GM23338 (cell line): ENCODE measurements around the gene ESPL1. TPM values are rescaled to one million over a fixed set of nuclear protein-coding genes. Genes with fewer than 3 reads are reported as not detected.
A peak's percentile ranks its signal among the peaks of the same experiment; 100 is the strongest.

ENCODE experiments used
- ATAC-seq: fragments of 200-7000 bp; cut with Tn5 transposase; 3 replicates; pipeline ENCODE4 v1.9.1; 2020
- DNase-seq: peaks from one replicate; pipeline ENCODE4 v3.0.0-alpha.2; 2015; ENCODE audit warnings: low spot score
- H2AFZ ChIP-seq: fragments of 200-600 bp; sonication (generic); 2 replicates; pipeline ENCODE4 v1.8.0; 2016; ENCODE audit warnings: antibody characterized with exemption, mild to moderate bottlenecking, moderate library complexity
- H3F3A ChIP-seq: fragments of 200-600 bp; sonication (generic); replicated peaks from 2 replicates; pipeline ENCODE4 v1.8.0; 2017; ENCODE audit warnings: antibody characterized with exemption, mixed run types, low read depth
- H3K27ac ChIP-seq: fragments of 200-600 bp; sonication (generic); 2 replicates; pipeline ENCODE4 v1.6.1; 2016; ENCODE audit warnings: low read depth
- H3K27me3 ChIP-seq: fragments of 200-600 bp; sonication (generic); 2 replicates; pipeline ENCODE4 v1.8.0; 2016; ENCODE audit warnings: mild to moderate bottlenecking, mixed run types, moderate library complexity; ENCODE audit not compliant: insufficient read depth
- H3K36me3 ChIP-seq: fragments of 200-600 bp; sonication (generic); 2 replicates; pipeline ENCODE4 v1.8.0; 2016; ENCODE audit warnings: mild to moderate bottlenecking; ENCODE audit not compliant: insufficient read depth
- H3K4me1 ChIP-seq: fragments of 200-600 bp; sonication (generic); 2 replicates; pipeline ENCODE4 v1.8.0; 2016; ENCODE audit warnings: mild to moderate bottlenecking, moderate library complexity; ENCODE audit not compliant: insufficient read depth
- H3K4me2 ChIP-seq: fragments of 200-600 bp; sonication (generic); 2 replicates; pipeline ENCODE4 v1.7.1; 2017; ENCODE audit warnings: mixed run types
- H3K4me3 ChIP-seq: fragments of 200-600 bp; sonication (generic); 2 replicates; pipeline ENCODE4 v1.6.1; 2016; ENCODE audit warnings: mixed run types
- H3K79me2 ChIP-seq: fragments of 200-600 bp; sonication (generic); replicated peaks from 2 replicates; pipeline ENCODE4 v1.8.0; 2017; ENCODE audit warnings: mild to moderate bottlenecking; ENCODE audit not compliant: insufficient read depth
- H3K9me2 ChIP-seq: fragments of 200-600 bp; sonication (generic); 2 replicates; pipeline ENCODE4 v1.8.0; 2017; ENCODE audit not compliant: insufficient read depth
- H4K20me1 ChIP-seq: fragments of 200-600 bp; sonication (generic); replicated peaks from 2 replicates; pipeline ENCODE4 v1.8.0; 2017; ENCODE audit warnings: mild to moderate bottlenecking; ENCODE audit not compliant: insufficient read depth
- H3K27ac Mint-ChIP-seq: 2 replicates; pipeline ENCODE4 v1.8.0; 2020; ENCODE audit warnings: inconsistent platforms, mild to moderate bottlenecking, moderate library complexity, mixed read lengths
- H3K27me3 Mint-ChIP-seq: 3 replicates; pipeline ENCODE4 v1.8.0; 2022; ENCODE audit warnings: low read depth, mild to moderate bottlenecking, moderate library complexity, mixed read lengths, inconsistent platforms; ENCODE audit not compliant: insufficient read depth, poor library complexity
- H3K36me3 Mint-ChIP-seq: 3 replicates; pipeline ENCODE4 v1.8.0; 2021; ENCODE audit warnings: low read depth, mild to moderate bottlenecking, inconsistent platforms, moderate library complexity, mixed read lengths
- H3K4me1 Mint-ChIP-seq: 3 replicates; pipeline ENCODE4 v1.8.0; 2020; ENCODE audit warnings: mild to moderate bottlenecking, inconsistent platforms, mixed read lengths
- H3K4me3 Mint-ChIP-seq: 3 replicates; pipeline ENCODE4 v1.8.0; 2021; ENCODE audit warnings: moderate library complexity, mild to moderate bottlenecking, inconsistent platforms, mixed read lengths
- H3K9me3 Mint-ChIP-seq: 3 replicates; pipeline ENCODE4 v1.8.0; 2020; ENCODE audit warnings: moderate library complexity, mild to moderate bottlenecking, inconsistent platforms, mixed read lengths
- CREB1 ChIP-seq: fragments of 250-450 bp; sonication (Bioruptor Pico); IDR thresholded peaks from 2 replicates; pipeline ENCODE4 v1.5.0; 2020; ENCODE audit warnings: low read depth, mild to moderate bottlenecking, moderate library complexity
- EZH2 ChIP-seq: fragments of 200-600 bp; sonication (generic); IDR thresholded peaks from one replicate; pipeline ENCODE4 v1.8.0; 2017; ENCODE audit warnings: antibody characterized with exemption, mild to moderate bottlenecking, low read depth; ENCODE audit not compliant: unreplicated experiment
- EZH2phosphoT487 ChIP-seq: fragments of 200-600 bp; sonication (generic); IDR thresholded peaks from one replicate; pipeline ENCODE4 v1.8.1; 2018; ENCODE audit warnings: antibody characterized with exemption; ENCODE audit not compliant: unreplicated experiment
- JUNB ChIP-seq: IDR thresholded peaks from one replicate; pipeline ENCODE4 v1.6.1; 2016; ENCODE audit warnings: antibody characterized with exemption; ENCODE audit not compliant: unreplicated experiment
- NANOG ChIP-seq: IDR thresholded peaks from 2 replicates; pipeline ENCODE4 v1.6.1; 2016; ENCODE audit warnings: antibody characterized with exemption, borderline replicate concordance
- POLR2AphosphoS5 ChIP-seq: IDR thresholded peaks from 2 replicates; pipeline ENCODE4 v1.6.1; 2016; ENCODE audit warnings: antibody characterized with exemption, low read depth
- STAT1 ChIP-seq: IDR thresholded peaks from one replicate; pipeline ENCODE4 v1.6.1; 2016; ENCODE audit warnings: antibody characterized with exemption; ENCODE audit not compliant: unreplicated experiment
- ZNF114 ChIP-seq: fragments of 250-450 bp; sonication (Bioruptor Pico); IDR thresholded peaks from 2 replicates; pipeline ENCODE4 v1.5.0; 2020; ENCODE audit warnings: mild to moderate bottlenecking, moderate library complexity
- ZNF331 ChIP-seq: fragments of 250-450 bp; sonication (Bioruptor Pico); IDR thresholded peaks from 2 replicates; pipeline ENCODE4 v1.5.0; 2020; ENCODE audit warnings: low read depth, mild to moderate bottlenecking, moderate library complexity
- polyA plus RNA-seq: library from polyadenylated mRNA; unstranded; fragments of >200 nt; fragmentation: Nextera tagmentation; extraction: Ambion mirVana; gene quantifications from 2 replicates; pipeline ENCODE4 v1.2.1, GENCODE V29; 2016
- total RNA-seq: library from RNA; depleted of rRNA; stranded (reverse); fragments of >200 nt; shearing (Covaris generic); gene quantifications from 2 replicates; pipeline ENCODE4 v1.2.3, GENCODE V29; 2014
- TF ChIP-seq, protein P1 (sequence below): IDR thresholded peaks from 2 replicates; pipeline ENCODE4 v1.6.1; 2016; ENCODE audit warnings: antibody characterized with exemption
- TF ChIP-seq, protein P2 (sequence below): IDR thresholded peaks from one replicate; pipeline ENCODE4 v1.6.1; 2018; ENCODE audit warnings: antibody characterized with exemption; ENCODE audit not compliant: unreplicated experiment
- TF ChIP-seq, protein P3 (sequence below), 2 experiments: fragments of 200-600 bp in 1 of 2; sonication (generic) in 1 of 2; conservative IDR thresholded peaks; 2 replicates each; pipeline versions ENCODE4 v1.5.1 to v1.6.1; 2016 to 2017; ENCODE audit warnings: antibody characterized with exemption in 2 of 2, low read depth in 2 of 2, mild to moderate bottlenecking in 2 of 2, moderate library complexity in 1 of 2
- TF ChIP-seq, protein P4 (sequence below): fragments of 250-450 bp; sonication (Bioruptor Pico); IDR thresholded peaks from 2 replicates; pipeline ENCODE4 v1.5.0; 2020; ENCODE audit warnings: mild to moderate bottlenecking, moderate library complexity

The ESPL1 gene
- total and polyA plus RNA-seq, 2 experiments from 2014 or later, result 13.2 to 56.5 TPM

- Histone ChIP-seq H3K79me2 (peaks cover 26% of the 10 kb centered on the region), H3K4me1 (peaks cover 9% of the 10 kb centered on the region; the same call in 1 of the 2 replicates), H3K27ac (peak within 1 kb of the TSS; percentile 80; the same call in 1 of the 2 replicates), H4K20me1 (no peaks in the 10 kb centered on the region; the same call in none of the 2 replicates), H3K4me2 (peak within 1 kb of the TSS; percentile 93), H3K27me3 (no peaks in the 10 kb centered on the region), H3K9me2 (no peaks in the 10 kb centered on the region), H3K36me3 (0 out of 2 replicates have a peak, but pooled peaks cover 6% of the 10 kb centered on the region), H2AFZ (peak within 1 kb of the TSS; percentile 82), H3K4me3 (peak within 1 kb of the TSS; percentile 97), H3F3A (peaks cover 38% of the 10 kb centered on the region)
- TF ChIP-seq, protein P1, sequence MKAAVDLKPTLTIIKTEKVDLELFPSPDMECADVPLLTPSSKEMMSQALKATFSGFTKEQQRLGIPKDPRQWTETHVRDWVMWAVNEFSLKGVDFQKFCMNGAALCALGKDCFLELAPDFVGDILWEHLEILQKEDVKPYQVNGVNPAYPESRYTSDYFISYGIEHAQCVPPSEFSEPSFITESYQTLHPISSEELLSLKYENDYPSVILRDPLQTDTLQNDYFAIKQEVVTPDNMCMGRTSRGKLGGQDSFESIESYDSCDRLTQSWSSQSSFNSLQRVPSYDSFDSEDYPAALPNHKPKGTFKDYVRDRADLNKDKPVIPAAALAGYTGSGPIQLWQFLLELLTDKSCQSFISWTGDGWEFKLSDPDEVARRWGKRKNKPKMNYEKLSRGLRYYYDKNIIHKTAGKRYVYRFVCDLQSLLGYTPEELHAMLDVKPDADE, result no peak; the same call in none of the 2 replicates
- TF ChIP-seq CREB1 (CRISPR knock-in tag), result peak; percentile 74
- TF ChIP-seq JUNB, result no peak
- no peak for TF ChIP-seq EZH2phosphoT487
- no peak for TF ChIP-seq STAT1
- no peak for TF ChIP-seq ZNF331 (CRISPR knock-in tag)
- TF ChIP-seq, protein P2, sequence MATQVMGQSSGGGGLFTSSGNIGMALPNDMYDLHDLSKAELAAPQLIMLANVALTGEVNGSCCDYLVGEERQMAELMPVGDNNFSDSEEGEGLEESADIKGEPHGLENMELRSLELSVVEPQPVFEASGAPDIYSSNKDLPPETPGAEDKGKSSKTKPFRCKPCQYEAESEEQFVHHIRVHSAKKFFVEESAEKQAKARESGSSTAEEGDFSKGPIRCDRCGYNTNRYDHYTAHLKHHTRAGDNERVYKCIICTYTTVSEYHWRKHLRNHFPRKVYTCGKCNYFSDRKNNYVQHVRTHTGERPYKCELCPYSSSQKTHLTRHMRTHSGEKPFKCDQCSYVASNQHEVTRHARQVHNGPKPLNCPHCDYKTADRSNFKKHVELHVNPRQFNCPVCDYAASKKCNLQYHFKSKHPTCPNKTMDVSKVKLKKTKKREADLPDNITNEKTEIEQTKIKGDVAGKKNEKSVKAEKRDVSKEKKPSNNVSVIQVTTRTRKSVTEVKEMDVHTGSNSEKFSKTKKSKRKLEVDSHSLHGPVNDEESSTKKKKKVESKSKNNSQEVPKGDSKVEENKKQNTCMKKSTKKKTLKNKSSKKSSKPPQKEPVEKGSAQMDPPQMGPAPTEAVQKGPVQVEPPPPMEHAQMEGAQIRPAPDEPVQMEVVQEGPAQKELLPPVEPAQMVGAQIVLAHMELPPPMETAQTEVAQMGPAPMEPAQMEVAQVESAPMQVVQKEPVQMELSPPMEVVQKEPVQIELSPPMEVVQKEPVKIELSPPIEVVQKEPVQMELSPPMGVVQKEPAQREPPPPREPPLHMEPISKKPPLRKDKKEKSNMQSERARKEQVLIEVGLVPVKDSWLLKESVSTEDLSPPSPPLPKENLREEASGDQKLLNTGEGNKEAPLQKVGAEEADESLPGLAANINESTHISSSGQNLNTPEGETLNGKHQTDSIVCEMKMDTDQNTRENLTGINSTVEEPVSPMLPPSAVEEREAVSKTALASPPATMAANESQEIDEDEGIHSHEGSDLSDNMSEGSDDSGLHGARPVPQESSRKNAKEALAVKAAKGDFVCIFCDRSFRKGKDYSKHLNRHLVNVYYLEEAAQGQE, result no peak
- TF ChIP-seq POLR2AphosphoS5, result peak; percentile 84
- TF ChIP-seq ZNF114 (CRISPR knock-in tag), result no peak
- TF ChIP-seq, protein P3, sequence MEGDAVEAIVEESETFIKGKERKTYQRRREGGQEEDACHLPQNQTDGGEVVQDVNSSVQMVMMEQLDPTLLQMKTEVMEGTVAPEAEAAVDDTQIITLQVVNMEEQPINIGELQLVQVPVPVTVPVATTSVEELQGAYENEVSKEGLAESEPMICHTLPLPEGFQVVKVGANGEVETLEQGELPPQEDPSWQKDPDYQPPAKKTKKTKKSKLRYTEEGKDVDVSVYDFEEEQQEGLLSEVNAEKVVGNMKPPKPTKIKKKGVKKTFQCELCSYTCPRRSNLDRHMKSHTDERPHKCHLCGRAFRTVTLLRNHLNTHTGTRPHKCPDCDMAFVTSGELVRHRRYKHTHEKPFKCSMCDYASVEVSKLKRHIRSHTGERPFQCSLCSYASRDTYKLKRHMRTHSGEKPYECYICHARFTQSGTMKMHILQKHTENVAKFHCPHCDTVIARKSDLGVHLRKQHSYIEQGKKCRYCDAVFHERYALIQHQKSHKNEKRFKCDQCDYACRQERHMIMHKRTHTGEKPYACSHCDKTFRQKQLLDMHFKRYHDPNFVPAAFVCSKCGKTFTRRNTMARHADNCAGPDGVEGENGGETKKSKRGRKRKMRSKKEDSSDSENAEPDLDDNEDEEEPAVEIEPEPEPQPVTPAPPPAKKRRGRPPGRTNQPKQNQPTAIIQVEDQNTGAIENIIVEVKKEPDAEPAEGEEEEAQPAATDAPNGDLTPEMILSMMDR (conservative IDR thresholded peaks at IDR 0.05; ENCODE audit: low read depth in 2 of 2), result no peak
- no peak for TF ChIP-seq EZH2
- TF ChIP-seq, protein P4, sequence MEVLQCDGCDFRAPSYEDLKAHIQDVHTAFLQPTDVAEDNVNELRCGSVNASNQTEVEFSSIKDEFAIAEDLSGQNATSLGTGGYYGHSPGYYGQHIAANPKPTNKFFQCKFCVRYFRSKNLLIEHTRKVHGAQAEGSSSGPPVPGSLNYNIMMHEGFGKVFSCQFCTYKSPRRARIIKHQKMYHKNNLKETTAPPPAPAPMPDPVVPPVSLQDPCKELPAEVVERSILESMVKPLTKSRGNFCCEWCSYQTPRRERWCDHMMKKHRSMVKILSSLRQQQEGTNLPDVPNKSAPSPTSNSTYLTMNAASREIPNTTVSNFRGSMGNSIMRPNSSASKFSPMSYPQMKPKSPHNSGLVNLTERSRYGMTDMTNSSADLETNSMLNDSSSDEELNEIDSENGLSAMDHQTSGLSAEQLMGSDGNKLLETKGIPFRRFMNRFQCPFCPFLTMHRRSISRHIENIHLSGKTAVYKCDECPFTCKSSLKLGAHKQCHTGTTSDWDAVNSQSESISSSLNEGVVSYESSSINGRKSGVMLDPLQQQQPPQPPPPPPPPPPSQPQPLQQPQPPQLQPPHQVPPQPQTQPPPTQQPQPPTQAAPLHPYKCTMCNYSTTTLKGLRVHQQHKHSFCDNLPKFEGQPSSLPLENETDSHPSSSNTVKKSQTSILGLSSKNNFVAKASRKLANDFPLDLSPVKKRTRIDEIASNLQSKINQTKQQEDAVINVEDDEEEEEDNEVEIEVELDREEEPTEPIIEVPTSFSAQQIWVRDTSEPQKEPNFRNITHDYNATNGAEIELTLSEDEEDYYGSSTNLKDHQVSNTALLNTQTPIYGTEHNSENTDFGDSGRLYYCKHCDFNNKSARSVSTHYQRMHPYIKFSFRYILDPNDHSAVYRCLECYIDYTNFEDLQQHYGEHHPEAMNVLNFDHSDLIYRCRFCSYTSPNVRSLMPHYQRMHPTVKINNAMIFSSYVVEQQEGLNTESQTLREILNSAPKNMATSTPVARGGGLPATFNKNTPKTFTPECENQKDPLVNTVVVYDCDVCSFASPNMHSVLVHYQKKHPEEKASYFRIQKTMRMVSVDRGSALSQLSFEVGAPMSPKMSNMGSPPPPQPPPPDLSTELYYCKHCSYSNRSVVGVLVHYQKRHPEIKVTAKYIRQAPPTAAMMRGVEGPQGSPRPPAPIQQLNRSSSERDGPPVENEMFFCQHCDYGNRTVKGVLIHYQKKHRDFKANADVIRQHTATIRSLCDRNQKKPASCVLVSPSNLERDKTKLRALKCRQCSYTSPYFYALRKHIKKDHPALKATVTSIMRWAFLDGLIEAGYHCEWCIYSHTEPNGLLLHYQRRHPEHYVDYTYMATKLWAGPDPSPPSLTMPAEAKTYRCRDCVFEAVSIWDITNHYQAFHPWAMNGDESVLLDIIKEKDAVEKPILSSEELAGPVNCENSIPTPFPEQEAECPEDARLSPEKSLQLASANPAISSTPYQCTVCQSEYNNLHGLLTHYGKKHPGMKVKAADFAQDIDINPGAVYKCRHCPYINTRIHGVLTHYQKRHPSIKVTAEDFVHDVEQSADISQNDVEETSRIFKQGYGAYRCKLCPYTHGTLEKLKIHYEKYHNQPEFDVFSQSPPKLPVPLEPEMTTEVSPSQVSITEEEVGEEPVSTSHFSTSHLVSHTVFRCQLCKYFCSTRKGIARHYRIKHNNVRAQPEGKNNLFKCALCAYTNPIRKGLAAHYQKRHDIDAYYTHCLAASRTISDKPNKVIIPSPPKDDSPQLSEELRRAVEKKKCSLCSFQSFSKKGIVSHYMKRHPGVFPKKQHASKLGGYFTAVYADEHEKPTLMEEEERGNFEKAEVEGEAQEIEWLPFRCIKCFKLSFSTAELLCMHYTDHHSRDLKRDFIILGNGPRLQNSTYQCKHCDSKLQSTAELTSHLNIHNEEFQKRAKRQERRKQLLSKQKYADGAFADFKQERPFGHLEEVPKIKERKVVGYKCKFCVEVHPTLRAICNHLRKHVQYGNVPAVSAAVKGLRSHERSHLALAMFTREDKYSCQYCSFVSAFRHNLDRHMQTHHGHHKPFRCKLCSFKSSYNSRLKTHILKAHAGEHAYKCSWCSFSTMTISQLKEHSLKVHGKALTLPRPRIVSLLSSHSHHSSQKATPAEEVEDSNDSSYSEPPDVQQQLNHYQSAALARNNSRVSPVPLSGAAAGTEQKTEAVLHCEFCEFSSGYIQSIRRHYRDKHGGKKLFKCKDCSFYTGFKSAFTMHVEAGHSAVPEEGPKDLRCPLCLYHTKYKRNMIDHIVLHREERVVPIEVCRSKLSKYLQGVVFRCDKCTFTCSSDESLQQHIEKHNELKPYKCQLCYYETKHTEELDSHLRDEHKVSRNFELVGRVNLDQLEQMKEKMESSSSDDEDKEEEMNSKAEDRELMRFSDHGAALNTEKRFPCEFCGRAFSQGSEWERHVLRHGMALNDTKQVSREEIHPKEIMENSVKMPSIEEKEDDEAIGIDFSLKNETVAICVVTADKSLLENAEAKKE, result no peak
- no peak for TF ChIP-seq NANOG
- DNase-seq (peak; percentile 93), ATAC-seq (peak; percentile 85)
- Mint-ChIP-seq H3K9me3 (no peaks in the 10 kb centered on the region), H3K27ac (peak within 1 kb of the TSS; percentile 98), H3K27me3 (peaks cover 13% of the 10 kb centered on the region), H3K36me3 (peaks cover 60% of the 10 kb centered on the region), H3K4me1 (peaks cover 20% of the 10 kb centered on the region), H3K4me3 (peak within 1 kb of the TSS; percentile 99)
These were observed 27.2 kb downstream of the ESPL1 start, which contains the start of gene PFDN5 for GRCh38 chr12:53295070-53295890. TSS of gene PFDN5 (plus strand) at chr12:53295542. CDS start at chr12:53295568, 26 bp downstream.
